ENCODE results near the gene LYPD6B. TPM values are rescaled to one million over a fixed set of nuclear protein-coding genes. Genes with fewer than 3 reads are reported as not detected.

The LYPD6B gene, protein sequence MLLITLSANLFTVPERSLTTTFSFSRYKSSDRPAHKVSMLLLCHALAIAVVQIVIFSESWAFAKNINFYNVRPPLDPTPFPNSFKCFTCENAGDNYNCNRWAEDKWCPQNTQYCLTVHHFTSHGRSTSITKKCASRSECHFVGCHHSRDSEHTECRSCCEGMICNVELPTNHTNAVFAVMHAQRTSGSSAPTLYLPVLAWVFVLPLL
- 0.22 and 1.9 TPM in 2 replicates for total RNA-seq (2014; rRNA removed; shearing (Covaris generic))

GRCh38 chr2:149038442-149039212 is at the start of gene LYPD6B:
LYPD6B (plus strand) TSS chr2:149038699; CDS start chr2:149130949, 92,250 bp downstream.
- DNase-seq, result peak; percentile 91
- Histone ChIP-seq H3K36me3 (replicated peaks; ENCODE audit: control insufficient read depth, insufficient read depth, low read length) (no peaks in the 10 kb centered on the region), H3K27me3 (ENCODE audit: control insufficient read depth, insufficient read depth, low read length) (peaks cover 26% of the 10 kb centered on the region), H3K4me3 (ENCODE audit: insufficient read depth, low read depth, low read length) (peak within 1 kb of the TSS; percentile 48)

DNA sequence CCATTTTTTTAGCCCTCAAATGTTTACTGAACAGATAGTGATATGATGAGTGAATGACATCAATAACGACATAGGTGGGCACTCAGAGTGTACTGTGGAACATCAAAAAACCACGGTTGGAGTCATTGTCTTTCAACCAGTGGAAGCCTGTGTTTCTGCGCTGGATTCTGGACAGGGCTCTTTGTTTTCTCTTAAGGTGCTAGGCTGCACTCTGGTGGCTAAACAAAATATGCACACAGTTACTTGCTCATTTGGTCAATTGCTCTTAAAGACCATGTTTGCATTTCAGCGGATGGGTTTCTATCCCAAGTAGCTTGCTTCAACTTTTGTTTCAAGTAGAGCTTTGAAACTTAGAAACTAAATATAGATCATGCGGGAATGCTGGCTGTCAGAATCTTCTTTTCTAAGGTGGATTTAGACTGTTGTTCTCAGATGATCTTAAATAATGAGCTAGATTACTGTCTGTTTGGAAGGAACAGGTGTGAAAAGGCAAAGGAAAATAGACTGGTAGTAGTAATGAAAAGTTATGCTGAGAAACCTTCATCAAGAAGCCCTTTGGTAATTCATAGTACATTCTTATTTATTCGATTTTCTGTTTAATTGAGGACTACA is 48.5 kb upstream of the LYPD6B start:
- H3K27me3 ChIP-seq (ENCODE audit: control insufficient read depth, insufficient read depth, low read length), result no peaks in the 10 kb centered on the region
- H3K36me3 ChIP-seq (replicated peaks; ENCODE audit: control insufficient read depth, insufficient read depth, low read length), result peaks cover 9% of the 10 kb centered on the region
- peak; percentile 68 for DNase-seq
- no peak overlapping the region for H3K4me3 ChIP-seq (ENCODE audit: insufficient read depth, low read depth, low read length)

GRCh38 chr2:148990968-148991367 is 47.5 kb upstream of the LYPD6B start:
- no peak overlapping the region for H3K4me3 ChIP-seq (ENCODE audit: insufficient read depth, low read depth, low read length)
- peaks cover 9% of the 10 kb centered on the region for H3K36me3 ChIP-seq (replicated peaks; ENCODE audit: control insufficient read depth, insufficient read depth, low read length)
- no peaks in the 10 kb centered on the region for H3K27me3 ChIP-seq (ENCODE audit: control insufficient read depth, insufficient read depth, low read length)
- DNase-seq, result no peak

GRCh38 chr2:148992448-148992847 is 46.1 kb upstream of the LYPD6B start:
- DNase-seq, result no peak
- Histone ChIP-seq H3K4me3 (ENCODE audit: insufficient read depth, low read depth, low read length) (no peak overlapping the region), H3K27me3 (ENCODE audit: control insufficient read depth, insufficient read depth, low read length) (no peaks in the 10 kb centered on the region), H3K36me3 (replicated peaks; ENCODE audit: control insufficient read depth, insufficient read depth, low read length) (peaks cover 9% of the 10 kb centered on the region)

GRCh38 chr2:148993351-148993750 is 45.1 kb upstream of the LYPD6B start:
- no peaks in the 10 kb centered on the region for H3K27me3 ChIP-seq (ENCODE audit: control insufficient read depth, insufficient read depth, low read length)

GRCh38 chr2:148994341-148994740 is 44.2 kb upstream of the LYPD6B start:
- Histone ChIP-seq H3K36me3 (replicated peaks; ENCODE audit: control insufficient read depth, insufficient read depth, low read length) (peaks cover 9% of the 10 kb centered on the region), H3K4me3 (ENCODE audit: insufficient read depth, low read depth, low read length) (no peak overlapping the region), H3K27me3 (ENCODE audit: control insufficient read depth, insufficient read depth, low read length) (no peaks in the 10 kb centered on the region)
- DNase-seq, result no peak

More at GRCh38 chr2:148993351-148993750, 45.1 kb upstream of the LYPD6B start:
- Histone ChIP-seq H3K4me3 (ENCODE audit: insufficient read depth, low read depth, low read length) (no peak overlapping the region), H3K36me3 (replicated peaks; ENCODE audit: control insufficient read depth, insufficient read depth, low read length) (peaks cover 9% of the 10 kb centered on the region)
- DNase-seq, result no peak

DNA sequence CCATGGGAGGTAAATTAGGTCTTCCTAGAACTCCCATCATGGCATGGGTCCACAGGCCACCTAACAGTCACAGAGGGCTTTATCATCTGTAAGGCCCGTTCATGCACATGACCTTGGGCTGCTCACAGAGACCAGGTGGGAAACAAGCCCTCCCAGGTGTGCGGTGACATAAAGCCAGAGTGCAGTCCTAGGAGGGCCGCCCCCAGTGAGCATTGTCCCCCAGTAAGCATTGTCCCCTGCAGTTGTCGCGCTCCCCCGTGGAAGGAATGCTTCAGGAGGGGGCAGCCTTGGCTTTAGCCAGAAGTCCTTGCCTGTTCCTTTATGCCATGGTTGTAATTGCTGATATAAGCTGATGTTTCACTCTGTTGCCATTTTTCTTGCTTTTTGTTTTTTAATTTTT is 41.7 kb upstream of the LYPD6B start:
- peaks cover 11% of the 10 kb centered on the region for H3K36me3 ChIP-seq (replicated peaks; ENCODE audit: control insufficient read depth, insufficient read depth, low read length)
- no peaks in the 10 kb centered on the region for H3K27me3 ChIP-seq (ENCODE audit: control insufficient read depth, insufficient read depth, low read length)
- no peak overlapping the region for H3K4me3 ChIP-seq (ENCODE audit: insufficient read depth, low read depth, low read length)
- no peak for DNase-seq

DNA sequence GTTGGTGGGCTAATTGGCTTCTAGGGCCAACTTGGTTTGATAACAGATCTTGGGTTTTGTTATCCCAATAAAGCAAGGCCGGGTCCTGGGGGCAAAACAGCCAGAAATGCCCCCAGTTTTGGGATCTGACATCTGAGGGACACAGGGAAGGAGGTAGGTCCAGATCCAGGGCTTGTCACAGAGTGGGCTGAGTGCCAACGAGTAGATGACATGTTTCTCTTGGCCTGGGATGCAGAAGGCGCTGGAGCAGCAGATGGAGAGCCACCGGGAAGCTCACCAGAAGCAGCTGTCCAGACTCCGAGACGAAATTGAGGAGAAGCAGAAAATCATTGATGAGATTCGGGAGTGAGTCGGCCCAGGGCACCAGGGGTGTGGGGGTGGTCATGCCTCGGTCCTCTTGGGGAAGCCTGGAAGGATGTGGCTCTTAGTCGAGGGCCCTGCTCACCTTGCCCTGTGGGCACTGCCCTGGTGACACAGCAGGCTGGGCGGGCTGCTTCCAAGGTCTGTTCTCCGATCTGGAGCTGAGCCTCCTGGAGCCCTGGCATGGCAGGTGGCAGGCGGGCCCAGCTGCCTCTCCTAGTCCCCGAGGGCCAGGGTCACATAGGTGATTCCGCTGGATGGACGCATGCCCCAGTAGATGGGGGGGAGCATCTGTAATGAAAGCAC is 40.2 kb upstream of the LYPD6B start:
- no peak for DNase-seq
- Histone ChIP-seq H3K4me3 (ENCODE audit: insufficient read depth, low read depth, low read length) (no peak overlapping the region), H3K36me3 (replicated peaks; ENCODE audit: control insufficient read depth, insufficient read depth, low read length) (peaks cover 20% of the 10 kb centered on the region), H3K27me3 (ENCODE audit: control insufficient read depth, insufficient read depth, low read length) (no peaks in the 10 kb centered on the region)

GRCh38 chr2:148998831-148999200 is 39.7 kb upstream of the LYPD6B start:
- Histone ChIP-seq H3K36me3 (replicated peaks; ENCODE audit: control insufficient read depth, insufficient read depth, low read length) (peaks cover 21% of the 10 kb centered on the region), H3K27me3 (ENCODE audit: control insufficient read depth, insufficient read depth, low read length) (no peaks in the 10 kb centered on the region), H3K4me3 (ENCODE audit: insufficient read depth, low read depth, low read length) (no peak overlapping the region)
- DNase-seq, result no peak

GRCh38 chr2:148999451-148999921 is 39.0 kb upstream of the LYPD6B start:
- no peak overlapping the region for H3K4me3 ChIP-seq (ENCODE audit: insufficient read depth, low read depth, low read length)
- DNase-seq, result no peak

DNA sequence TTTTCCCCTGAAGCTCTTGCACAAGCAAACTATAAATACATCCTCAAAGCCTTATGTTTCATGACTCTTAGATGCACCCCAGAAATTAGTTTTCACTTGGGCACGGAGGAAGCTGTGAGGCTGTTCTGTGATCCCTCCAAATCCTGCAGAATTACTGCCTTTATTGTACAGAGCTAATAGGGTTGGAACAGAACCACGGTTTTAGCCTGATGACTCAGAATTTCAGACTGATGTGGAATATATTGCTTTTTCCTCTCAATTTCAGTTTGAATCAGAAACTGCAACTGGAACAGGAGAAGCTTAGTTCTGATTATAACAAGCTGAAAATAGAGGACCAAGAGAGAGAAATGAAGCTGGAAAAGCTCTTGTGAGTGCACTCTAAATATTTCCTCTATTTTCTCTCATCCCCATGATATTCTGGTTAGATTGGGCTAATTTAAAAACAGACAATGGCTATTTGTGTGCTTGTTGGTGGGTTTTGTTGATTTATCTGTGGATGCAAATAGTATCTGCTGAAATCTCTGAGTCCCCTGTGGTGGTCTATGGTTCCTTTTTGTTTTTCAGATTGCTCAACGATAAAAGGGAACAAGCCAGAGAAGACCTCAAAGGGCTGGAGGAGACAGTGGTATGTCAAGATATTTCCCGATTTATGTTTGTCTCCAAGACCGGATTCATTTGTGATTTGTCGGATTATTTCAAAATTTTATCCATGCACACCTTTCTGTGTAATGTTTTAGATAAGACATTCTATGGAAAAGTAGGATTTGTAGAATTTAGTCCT is 38.2 kb upstream of the LYPD6B start:
- no peak for DNase-seq

More at GRCh38 chr2:148999451-148999921, 39.0 kb upstream of the LYPD6B start:
- Histone ChIP-seq H3K36me3 (replicated peaks; ENCODE audit: control insufficient read depth, insufficient read depth, low read length) (peaks cover 18% of the 10 kb centered on the region), H3K27me3 (ENCODE audit: control insufficient read depth, insufficient read depth, low read length) (no peaks in the 10 kb centered on the region)

DNA sequence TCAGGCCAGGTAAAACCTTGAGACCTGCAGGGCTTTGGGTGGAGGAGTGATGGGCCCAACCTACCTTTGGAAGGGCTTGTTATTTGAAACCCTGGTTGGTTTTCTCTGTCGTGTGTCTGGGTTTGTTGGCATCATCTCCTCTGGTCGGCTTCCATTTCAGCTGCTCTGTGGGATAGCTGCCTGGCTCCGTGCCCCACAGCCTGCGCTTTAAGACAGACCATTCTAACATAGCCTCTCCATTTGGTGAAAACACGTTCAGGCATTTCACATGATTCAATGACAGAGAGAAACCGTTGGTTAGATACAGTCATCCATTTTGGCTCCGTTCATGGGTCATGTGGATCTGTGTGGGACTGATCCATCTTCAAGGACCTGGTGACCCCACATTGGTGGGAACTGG is 37.0 kb upstream of the LYPD6B start:
- no peak for DNase-seq
- no peaks in the 10 kb centered on the region for H3K27me3 ChIP-seq (ENCODE audit: control insufficient read depth, insufficient read depth, low read length)
- H3K4me3 ChIP-seq (ENCODE audit: insufficient read depth, low read depth, low read length), result no peak overlapping the region
- H3K36me3 ChIP-seq (replicated peaks; ENCODE audit: control insufficient read depth, insufficient read depth, low read length), result peaks cover 17% of the 10 kb centered on the region

More for the DNA sequence above, 38.2 kb upstream of the LYPD6B start:
- Histone ChIP-seq H3K36me3 (replicated peaks; ENCODE audit: control insufficient read depth, insufficient read depth, low read length) (peaks cover 17% of the 10 kb centered on the region), H3K27me3 (ENCODE audit: control insufficient read depth, insufficient read depth, low read length) (no peaks in the 10 kb centered on the region), H3K4me3 (ENCODE audit: insufficient read depth, low read depth, low read length) (no peak overlapping the region)

- no peak for DNase-seq
- H3K27me3 ChIP-seq (ENCODE audit: control insufficient read depth, insufficient read depth, low read length), result no peaks in the 10 kb centered on the region
- peaks cover 17% of the 10 kb centered on the region for H3K36me3 ChIP-seq (replicated peaks; ENCODE audit: control insufficient read depth, insufficient read depth, low read length)
- H3K4me3 ChIP-seq (ENCODE audit: insufficient read depth, low read depth, low read length), result no peak overlapping the region
Observed at GRCh38 chr2:149002378-149002890, 36.1 kb upstream of the LYPD6B start.
